Myocyte (in vitro differentiated cells): Measurements from ENCODE around the gene TSNAXIP1. TPM values are rescaled to one million over a fixed set of nuclear protein-coding genes. Genes with fewer than 3 reads are reported as not detected.

Experiments
- DNase-seq: peaks from one replicate; pipeline ENCODE4 v3.0.0-alpha.2; 2012; ENCODE audit warnings: low read depth
- polyA plus RNA-seq: library from polyadenylated mRNA; unstranded; fragments of >200 nt; gene quantifications from one replicate; pipeline ENCODE4 v1.2.1, GENCODE V29; 2012; ENCODE audit warnings: missing spikeins
- total RNA-seq: library from RNA; depleted of rRNA; stranded (reverse); fragments of >200 nt; gene quantifications from 2 replicates; pipeline ENCODE4 v1.2.3, GENCODE V29; 2014

TSNAXIP1 gene
- 1.1 and 4.5 TPM in 2 replicates for total RNA-seq
- polyA plus RNA-seq, result 2.5 TPM

- DNase-seq, result peak; percentile 100
Observed at GRCh38 chr16:67806428-67807147, at the start of gene TSNAXIP1, which contains the start of gene RANBP10. Gene TSNAXIP1 (plus strand): TSS chr16:67806889. CDS start chr16:67807150, 261 bp downstream. Gene RANBP10 (minus strand): TSS chr16:67806560. CDS start chr16:67806536, 24 bp downstream.

- no peak for DNase-seq
Observed at GRCh38 chr16:67758006-67758405, 48.7 kb upstream of the TSNAXIP1 start.

DNA sequence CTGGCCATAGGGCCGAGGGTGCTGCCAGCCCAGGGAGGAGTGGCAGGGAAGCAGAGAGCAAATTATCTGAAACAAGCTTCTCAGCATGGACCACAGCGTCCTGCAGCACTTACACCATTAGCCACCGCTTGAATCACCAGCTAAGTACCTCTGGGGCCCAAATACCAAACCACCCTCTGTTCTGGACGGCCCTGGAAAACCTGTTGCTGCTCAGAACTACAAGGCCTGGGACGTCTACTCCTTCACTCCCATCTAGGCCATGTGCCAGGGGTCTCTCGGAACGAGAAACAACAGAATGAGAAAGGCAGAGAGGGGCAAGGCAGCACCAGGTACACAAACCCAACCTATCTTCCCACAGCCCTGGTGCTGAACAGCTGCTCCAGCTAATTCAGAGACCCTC is 47.7 kb upstream of the TSNAXIP1 start:
- no peak for DNase-seq

- no peak for DNase-seq
Observed at GRCh38 chr16:67760206-67760955, 46.3 kb upstream of the TSNAXIP1 start.

DNA sequence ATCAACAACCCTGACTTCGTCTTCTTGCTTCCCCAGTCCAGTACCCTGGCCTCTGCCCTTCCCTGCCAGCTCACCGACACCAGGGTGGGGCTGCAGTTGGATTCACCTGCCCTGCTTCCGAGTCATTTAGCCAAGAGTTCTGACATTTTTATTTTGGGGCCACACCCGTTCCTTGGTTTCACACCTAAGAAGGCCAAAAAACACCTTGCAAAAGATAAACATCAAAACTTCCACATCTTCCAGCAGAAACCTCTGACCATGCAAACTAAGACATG is 45.8 kb upstream of the TSNAXIP1 start:
- DNase-seq, result no peak

DNA sequence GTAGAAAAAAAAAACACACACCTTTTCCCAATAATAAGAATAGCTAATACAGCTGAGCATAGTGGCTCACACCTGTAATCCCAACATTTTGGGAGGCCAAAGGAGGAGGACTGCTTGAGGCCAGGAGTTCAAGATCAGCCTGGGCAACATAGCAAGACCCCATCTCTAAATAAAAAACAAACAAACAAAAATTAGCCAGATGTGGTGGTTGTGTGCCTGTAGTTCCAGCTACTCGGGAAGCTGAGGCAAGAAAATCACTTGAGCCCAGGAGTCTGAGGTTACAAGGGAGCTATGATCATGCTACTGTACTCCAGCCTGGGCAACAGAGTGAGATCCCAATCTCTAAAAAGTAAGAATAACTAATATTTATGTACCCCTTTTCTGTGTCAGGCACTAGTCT is 44.8 kb upstream of the TSNAXIP1 start:
- no peak for DNase-seq

GRCh38 chr16:67762385-67762784 is 44.3 kb upstream of the TSNAXIP1 start:
- no peak for DNase-seq

DNA sequence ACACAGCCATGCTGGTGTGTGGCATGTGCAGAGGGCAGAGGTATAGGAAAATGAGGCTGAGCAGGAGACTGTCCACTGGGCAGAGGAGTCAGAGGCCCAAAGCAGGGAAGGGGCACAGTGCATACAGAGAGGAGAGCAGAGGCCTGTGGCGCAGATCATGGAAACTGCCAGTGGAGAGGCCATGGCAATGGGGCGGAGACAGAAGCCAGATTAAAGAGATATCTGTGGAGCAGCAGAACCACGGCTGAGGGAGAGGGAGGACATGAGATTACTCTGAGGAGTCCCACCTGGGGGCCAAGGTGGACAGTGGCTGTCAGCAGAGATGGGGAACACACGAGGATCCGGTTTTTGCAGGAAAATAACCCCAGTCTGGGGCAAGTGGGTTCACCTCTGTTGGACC is 43.6 kb upstream of the TSNAXIP1 start:
- DNase-seq, result no peak

DNA sequence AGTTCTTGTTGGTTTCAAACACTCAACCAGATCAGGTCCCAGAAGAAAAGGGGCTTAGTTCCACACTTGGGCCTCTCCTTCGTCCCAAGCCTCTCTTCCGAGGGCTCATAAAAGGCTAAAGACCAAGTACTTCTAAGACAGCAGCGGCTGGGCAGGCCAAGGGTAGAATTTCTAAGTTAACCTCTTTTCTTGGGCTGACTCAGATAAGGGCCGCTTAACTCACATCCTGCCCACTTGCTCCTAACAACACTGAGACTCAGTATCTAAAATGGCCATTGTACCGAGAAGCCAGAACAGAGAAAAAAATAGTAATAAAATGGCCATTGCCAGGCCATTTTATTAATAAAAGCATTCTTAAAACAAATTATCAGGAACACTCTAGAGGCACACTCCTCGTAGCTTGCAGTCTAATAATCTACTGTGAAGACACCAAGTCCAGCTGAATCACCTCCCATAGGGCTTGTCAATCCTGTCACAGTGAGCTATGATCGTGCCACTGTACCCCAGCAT is 42.5 kb upstream of the TSNAXIP1 start:
- no peak for DNase-seq

- DNase-seq, result no peak
Observed at GRCh38 chr16:67766291-67766690, 40.4 kb upstream of the TSNAXIP1 start.

DNA sequence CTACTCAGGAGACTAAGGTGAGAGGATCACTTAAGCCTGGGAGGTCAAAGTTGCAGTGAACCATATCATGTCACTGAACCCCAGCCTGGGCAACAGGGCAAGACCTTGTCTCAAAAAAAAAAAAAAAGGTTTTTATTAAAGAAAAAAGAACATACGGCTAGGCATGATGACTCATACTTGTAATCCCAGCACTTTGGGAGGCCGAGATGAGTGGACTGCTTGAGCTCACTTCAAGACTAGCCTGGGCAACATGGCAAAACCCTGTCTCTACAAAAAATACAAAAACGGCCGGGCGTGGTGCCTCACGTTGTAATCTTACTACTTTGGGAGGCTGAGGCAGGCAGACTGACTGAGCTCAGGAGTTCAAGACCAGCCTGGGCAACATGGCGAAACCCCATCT is 38.7 kb upstream of the TSNAXIP1 start:
- peak; percentile 53 for DNase-seq

GRCh38 chr16:67770346-67770991 is 36.2 kb upstream of the TSNAXIP1 start:
- no peak for DNase-seq

DNA sequence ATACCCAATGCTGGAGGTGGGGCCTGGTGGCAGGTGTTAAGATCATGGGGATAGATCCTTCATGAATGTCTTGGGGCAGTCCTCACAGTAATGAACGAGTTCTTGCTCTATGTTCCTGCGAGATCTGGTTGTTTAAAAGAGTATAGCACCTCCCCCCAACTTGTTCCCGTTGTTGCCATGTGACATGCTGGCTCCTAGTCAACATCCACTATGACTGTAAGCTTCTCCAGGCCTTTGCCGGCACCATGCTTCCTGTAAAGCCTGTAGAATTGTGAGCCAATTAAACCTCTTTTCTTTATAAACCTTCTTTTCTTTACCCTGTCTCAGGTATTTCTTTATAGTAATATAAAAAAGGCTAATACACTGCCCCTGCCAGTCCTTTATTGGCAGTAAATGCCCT is 33.6 kb upstream of the TSNAXIP1 start:
- DNase-seq, result no peak

- peak; percentile 50 for DNase-seq
Observed at GRCh38 chr16:67773569-67774456, 32.9 kb upstream of the TSNAXIP1 start.

DNA sequence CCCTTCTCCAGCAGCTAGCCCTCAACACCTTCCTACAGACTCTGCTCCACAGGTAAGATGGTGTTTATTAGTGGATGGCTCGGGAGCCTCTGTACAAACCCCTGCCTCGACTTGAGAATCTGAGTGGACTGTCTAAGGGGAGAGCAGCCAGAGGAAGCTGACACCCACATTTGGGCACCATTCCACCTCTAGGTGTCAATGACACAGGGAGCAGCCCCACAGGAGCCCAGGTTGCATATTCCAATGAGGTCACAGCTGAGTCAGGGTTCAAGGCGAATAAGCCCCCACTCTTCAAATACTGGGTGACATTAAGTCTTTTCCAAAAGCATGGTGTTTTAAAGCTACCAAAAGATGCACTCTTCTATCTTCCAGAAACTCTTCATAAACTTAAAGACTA is 32.2 kb upstream of the TSNAXIP1 start:
- no peak for DNase-seq

DNA sequence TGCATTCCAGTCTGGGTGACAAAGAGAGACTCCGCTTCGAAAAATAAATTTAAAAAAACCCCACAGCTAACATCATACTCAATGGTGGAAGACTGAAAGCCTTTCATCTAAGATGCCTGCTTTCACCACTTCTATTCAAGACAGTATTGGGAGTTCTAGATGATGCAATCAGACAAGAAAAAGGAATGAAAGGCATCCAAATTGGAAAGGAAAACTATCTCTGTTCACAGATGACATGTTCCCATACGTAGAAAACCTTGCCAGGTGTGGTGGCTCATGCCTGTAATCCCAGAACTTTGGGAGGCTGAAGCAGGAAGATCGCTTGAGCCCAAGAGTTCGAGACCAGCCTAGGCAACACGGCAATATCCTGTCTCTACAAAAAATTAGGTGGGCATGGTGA is 31.4 kb upstream of the TSNAXIP1 start:
- DNase-seq, result no peak

- DNase-seq, result no peak
Observed at GRCh38 chr16:67779256-67780014, 27.3 kb upstream of the TSNAXIP1 start.

GRCh38 chr16:67780847-67781564 is 25.7 kb upstream of the TSNAXIP1 start:
- DNase-seq, result no peak

GRCh38 chr16:67781565-67781921 is 25.1 kb upstream of the TSNAXIP1 start:
- no peak for DNase-seq
